Sigmoid colon (tissue), 7 donors: ENCODE measurements around the gene PDE6B. TPM values are rescaled to one million over a fixed set of nuclear protein-coding genes. Genes with fewer than 3 reads are reported as not detected.

Source experiments
- DNase-seq: peaks from one replicate; pipeline ENCODE4 v3.0.0-alpha.2; 2019
- H3K27ac ChIP-seq, 4 donors: fragments of 200-600 bp; sonication (generic); one replicate each; pipeline ENCODE4 v1.5.1; 2016 to 2019; ENCODE audit warnings: mild to moderate bottlenecking in 1 of 4
- H3K27me3 ChIP-seq, 3 donors: fragments of 200-600 bp; sonication (generic); one replicate each; pipeline ENCODE4 v1.5.1; 2019; ENCODE audit warnings: mild to moderate bottlenecking in 1 of 3
- H3K36me3 ChIP-seq, 4 donors: fragments of 200-600 bp; sonication (generic); one replicate each; pipeline ENCODE4 v1.5.1; 2016 to 2019
- H3K4me1 ChIP-seq, 4 donors: fragments of 200-600 bp; sonication (generic); one replicate each; pipeline ENCODE4 v1.5.1; 2017 to 2019
- H3K4me3 ChIP-seq, 4 donors: fragments of 200-600 bp; sonication (generic); one replicate each; pipeline ENCODE4 v1.5.1; 2017 to 2019; ENCODE audit warnings: mild to moderate bottlenecking in 2 of 4, moderate library complexity in 1 of 4
- H3K9me3 ChIP-seq, 4 donors: fragments of 200-600 bp in 3 of 4; sonication (generic) in 3 of 4; one replicate each; pipeline versions ENCODE4 v1.5.1 to v1.6.1; 2013 to 2019
- EP300 ChIP-seq, 4 donors: sonication (generic); formaldehyde crosslinking; IDR thresholded peaks; one replicate each; pipeline ENCODE4 v1.6.1; 2017; ENCODE audit warnings: antibody characterized with exemption in 4 of 4
- POLR2A ChIP-seq, 2 donors: fragments of 450-650 bp; IDR thresholded peaks; one replicate each; pipeline ENCODE4 v1.6.1; 2016; ENCODE audit warnings: antibody characterized with exemption in 2 of 2, mild to moderate bottlenecking in 2 of 2, moderate library complexity in 2 of 2
- POLR2AphosphoS5 ChIP-seq, 4 donors: sonication (generic); formaldehyde crosslinking; IDR thresholded peaks; one replicate each; pipeline ENCODE4 v1.6.1; 2017; ENCODE audit warnings: antibody characterized with exemption in 4 of 4
- WGBS, 2 donors: extraction: QIAGEN DNeasy Blood & Tissue Kit; methylation state at CpG; one replicate each; pipeline ENCODE4 v1.1.7; 2013; 5-methylcytosine and 5-hydroxymethylcytosine counted together
- intact Hi-C: fragments of 100-400 bp; cut with DNase I; formaldehyde crosslinking; loops from one replicate; pipeline ENCODE4 v1.15.1; 2023
- polyA plus RNA-seq, 3 donors: library from polyadenylated mRNA; stranded (reverse); fragments of 200-250 nt; gene quantifications; one replicate each; pipeline ENCODE4 v1.2.3, GENCODE V29; 2013
- total RNA-seq, 4 donors: library from RNA; depleted of rRNA; stranded (reverse); fragments of >200 nt; gene quantifications; one replicate each; pipeline ENCODE4 v1.1.0, GENCODE V29; 2016
- TF ChIP-seq, protein P1 (sequence below), 4 experiments: fragments of 450-650 bp in 3 of 4; fragments of 200-600 bp in 1 of 4; IDR thresholded peaks; one replicate each; pipeline ENCODE4 v1.5.1; 2016 to 2019; ENCODE audit warnings: antibody characterized with exemption in 4 of 4, mild to moderate bottlenecking in 3 of 4, moderate library complexity in 2 of 4
- donor health status: healthy with polysubstance abuse.
- donor health status: Bipolar disorder and iron deficiency.
- donor health status: healthy.

The PDE6B gene
- total and polyA plus RNA-seq, 7 donors = under 0.01 to 5.4 (median 1.5) TPM; not detected in 1

DNA sequence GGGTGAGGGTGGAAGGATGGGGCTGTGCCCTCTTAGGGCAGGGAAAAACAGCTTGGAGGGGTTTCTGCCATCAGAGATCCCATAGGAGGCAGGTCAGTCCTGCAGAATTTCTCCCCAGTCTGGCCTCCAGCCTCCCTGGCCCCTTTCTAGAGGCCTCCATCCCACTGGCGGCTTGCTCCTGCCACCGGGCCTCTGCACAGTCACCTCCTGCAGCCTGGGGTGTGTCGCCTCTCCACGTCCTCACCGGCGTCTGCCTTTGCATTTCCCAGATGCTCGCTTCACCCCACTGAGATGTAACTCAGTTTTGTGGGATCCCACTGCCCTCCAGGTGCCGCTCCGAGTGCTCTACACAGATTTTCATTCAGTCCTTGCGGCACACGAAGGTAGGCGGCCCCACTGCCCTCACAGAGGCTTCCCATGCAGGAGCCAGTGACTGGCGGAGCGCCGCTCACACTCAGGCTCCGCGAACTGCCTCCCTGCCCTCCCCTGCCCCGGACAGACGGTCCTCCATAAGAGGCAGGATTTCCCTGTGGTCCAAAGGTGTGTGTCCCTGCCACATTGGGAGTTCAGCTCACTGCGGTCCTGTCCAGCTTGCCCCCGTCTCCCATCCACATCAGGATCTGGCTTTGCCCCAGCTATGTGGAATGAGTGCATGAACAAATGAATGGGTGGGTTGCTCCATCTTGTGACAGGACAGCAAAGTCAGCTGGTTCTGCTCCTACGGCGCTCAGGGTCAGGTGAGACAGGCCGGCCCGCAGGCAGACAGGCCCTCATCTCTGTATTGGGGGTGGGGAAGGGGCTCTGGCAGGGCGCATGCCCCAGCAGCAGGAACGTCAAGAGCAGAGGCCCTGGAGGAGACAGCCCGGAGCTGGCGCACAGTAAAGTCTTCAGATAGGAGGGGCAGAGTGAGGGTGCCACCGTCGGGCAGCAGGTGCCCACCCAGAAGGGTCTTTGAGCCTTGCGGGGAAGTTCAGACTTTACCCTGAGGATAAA lies 46.6 kb upstream of the PDE6B start:
- Histone ChIP-seq H3K27ac (no peak overlapping the region), H3K36me3 (no peaks in the 10 kb centered on the region), H3K4me3 (no peak overlapping the region), H3K27me3 (peaks cover 29 to 91% (median 48%) of the 10 kb centered on the region in 3 donors), H3K9me3 (no peaks in the 10 kb centered on the region), H3K4me1 (peaks cover 0 to 20% (median 14%) of the 10 kb centered on the region in 4 donors)
- 26 to 33% methylated on average over 32 of the region's 32 CpGs for WGBS, 2 donors
- TF ChIP-seq POLR2AphosphoS5 (IDR thresholded peaks at IDR 0.05) = no peak
- TF ChIP-seq POLR2A (IDR thresholded peaks at IDR 0.05) = no peak
- TF ChIP-seq, protein P1, sequence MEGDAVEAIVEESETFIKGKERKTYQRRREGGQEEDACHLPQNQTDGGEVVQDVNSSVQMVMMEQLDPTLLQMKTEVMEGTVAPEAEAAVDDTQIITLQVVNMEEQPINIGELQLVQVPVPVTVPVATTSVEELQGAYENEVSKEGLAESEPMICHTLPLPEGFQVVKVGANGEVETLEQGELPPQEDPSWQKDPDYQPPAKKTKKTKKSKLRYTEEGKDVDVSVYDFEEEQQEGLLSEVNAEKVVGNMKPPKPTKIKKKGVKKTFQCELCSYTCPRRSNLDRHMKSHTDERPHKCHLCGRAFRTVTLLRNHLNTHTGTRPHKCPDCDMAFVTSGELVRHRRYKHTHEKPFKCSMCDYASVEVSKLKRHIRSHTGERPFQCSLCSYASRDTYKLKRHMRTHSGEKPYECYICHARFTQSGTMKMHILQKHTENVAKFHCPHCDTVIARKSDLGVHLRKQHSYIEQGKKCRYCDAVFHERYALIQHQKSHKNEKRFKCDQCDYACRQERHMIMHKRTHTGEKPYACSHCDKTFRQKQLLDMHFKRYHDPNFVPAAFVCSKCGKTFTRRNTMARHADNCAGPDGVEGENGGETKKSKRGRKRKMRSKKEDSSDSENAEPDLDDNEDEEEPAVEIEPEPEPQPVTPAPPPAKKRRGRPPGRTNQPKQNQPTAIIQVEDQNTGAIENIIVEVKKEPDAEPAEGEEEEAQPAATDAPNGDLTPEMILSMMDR (IDR thresholded peaks at IDR 0.05) = no peak
- no peak for TF ChIP-seq EP300 (IDR thresholded peaks at IDR 0.05)
- DNase-seq = no peak
- intact Hi-C loops = no loop called here

DNA sequence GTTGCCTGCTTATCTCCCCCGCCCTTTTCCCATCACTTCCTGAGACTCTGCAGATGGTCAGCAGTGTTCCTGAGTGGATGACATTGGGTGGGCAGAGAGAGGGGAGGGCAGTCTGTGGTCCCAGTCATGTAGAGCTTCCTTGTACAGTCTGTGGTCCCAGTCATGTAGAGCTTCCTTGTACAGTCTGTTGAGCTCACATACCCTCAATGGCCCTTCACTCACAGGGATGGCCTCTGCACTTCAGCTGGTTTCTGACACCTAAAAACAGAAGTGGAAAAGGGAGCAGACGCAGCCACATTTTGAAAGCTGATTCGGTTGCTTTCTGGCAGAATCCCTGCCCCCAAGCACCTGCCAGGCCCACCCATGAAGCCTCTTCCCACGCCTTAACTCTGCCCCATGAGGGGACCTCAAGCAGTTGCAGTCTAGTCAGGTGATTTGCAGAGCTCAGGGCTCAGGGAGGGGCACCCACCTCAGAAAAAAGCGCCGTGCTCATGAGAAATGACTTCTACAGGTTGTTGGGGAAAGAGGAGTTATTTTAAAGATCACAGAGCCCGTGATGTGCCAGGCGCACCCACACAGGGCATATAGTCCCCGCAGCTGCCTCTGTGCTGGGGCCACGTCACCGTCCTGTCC lies 45.7 kb upstream of the PDE6B start:
- H3K27ac ChIP-seq = no peak overlapping the region
- WGBS, 2 donors = 33 to 38% methylated on average over 11 of the region's 11 CpGs
- DNase-seq = no peak
- peaks cover 0 to 19% (median 13%) of the 10 kb centered on the region in 4 donors for H3K4me1 ChIP-seq
- peaks cover 21 to 85% (median 39%) of the 10 kb centered on the region in 3 donors for H3K27me3 ChIP-seq
- H3K9me3 ChIP-seq = peaks cover 0 to 3% (median 0%) of the 10 kb centered on the region in 4 donors
- intact Hi-C loops = no loop called here
- H3K36me3 ChIP-seq = no peaks in the 10 kb centered on the region
- TF ChIP-seq POLR2A (IDR thresholded peaks at IDR 0.05) = no peak
- TF ChIP-seq EP300 (IDR thresholded peaks at IDR 0.05) = no peak
- no peak for TF ChIP-seq POLR2AphosphoS5 (IDR thresholded peaks at IDR 0.05)
- TF ChIP-seq, protein P1 (IDR thresholded peaks at IDR 0.05) = no peak
- H3K4me3 ChIP-seq = no peak overlapping the region

DNA sequence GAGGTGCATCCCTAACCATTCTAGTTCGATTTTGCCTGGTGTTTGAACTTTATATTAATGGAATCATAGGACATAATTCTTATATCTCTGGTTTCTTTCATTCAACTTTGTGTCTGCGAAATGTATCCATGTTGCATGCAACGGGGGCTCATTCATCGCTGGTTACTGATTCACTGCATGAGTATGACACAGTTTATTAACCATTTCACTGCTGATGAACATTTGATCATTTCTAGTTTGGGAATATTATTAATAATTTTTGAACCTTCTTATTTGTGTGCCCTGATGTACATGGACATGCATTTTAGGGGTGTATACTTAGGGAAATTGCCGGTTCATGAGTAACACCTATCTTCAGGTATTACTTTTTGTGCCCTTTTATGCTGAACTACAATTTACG lies 44.2 kb upstream of the PDE6B start:
- peaks cover 0 to 3% (median 0%) of the 10 kb centered on the region in 4 donors for H3K9me3 ChIP-seq
- DNase-seq = no peak
- peaks cover 0 to 12% (median 8%) of the 10 kb centered on the region in 4 donors for H3K4me1 ChIP-seq
- intact Hi-C loops = no loop called here
- WGBS, 2 donors = 45 to 66% methylated on average over 6 of the region's 6 CpGs
- no peak for TF ChIP-seq POLR2AphosphoS5 (IDR thresholded peaks at IDR 0.05)
- TF ChIP-seq EP300 (IDR thresholded peaks at IDR 0.05) = no peak
- no peak for TF ChIP-seq POLR2A (IDR thresholded peaks at IDR 0.05)
- TF ChIP-seq, protein P1 (IDR thresholded peaks at IDR 0.05) = no peak
- H3K27me3 ChIP-seq = peaks cover 17 to 77% (median 31%) of the 10 kb centered on the region in 3 donors
- H3K36me3 ChIP-seq = no peaks in the 10 kb centered on the region
- H3K27ac ChIP-seq = no peak overlapping the region
- H3K4me3 ChIP-seq = no peak overlapping the region

DNA sequence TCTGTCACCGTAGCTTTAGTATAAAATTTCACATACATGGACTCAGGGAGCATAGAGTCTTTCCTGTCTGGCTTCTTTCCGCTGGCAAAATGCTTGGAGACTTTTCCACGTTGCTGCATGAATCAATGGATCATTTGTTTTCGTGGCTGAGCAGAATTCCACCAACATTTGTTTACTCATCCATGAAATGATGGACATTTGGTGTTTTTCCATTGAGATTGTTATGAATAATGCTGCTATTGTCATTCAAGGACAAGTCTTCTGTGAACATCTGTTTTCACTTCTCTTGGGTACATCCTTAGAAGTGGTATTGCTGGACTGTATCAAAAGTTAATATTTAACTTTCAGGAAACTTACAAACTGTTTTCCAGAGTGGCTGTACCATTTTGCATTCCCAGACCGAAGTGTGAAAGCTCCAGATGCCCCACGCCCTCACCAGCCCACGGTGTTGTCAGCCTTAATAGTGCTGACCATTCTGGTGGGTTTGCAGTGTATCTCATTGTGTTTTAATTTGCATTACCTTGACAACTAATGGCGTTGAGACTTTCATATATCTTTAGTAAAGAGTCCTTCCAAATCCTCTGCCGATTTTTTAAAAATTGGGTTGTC lies 43.5 kb upstream of the PDE6B start:
- no peak overlapping the region for H3K4me3 ChIP-seq
- no peak for DNase-seq
- intact Hi-C loops = no loop called here
- H3K4me1 ChIP-seq = peaks cover 0 to 9% (median 4%) of the 10 kb centered on the region in 4 donors
- peaks cover 14 to 78% (median 26%) of the 10 kb centered on the region in 3 donors for H3K27me3 ChIP-seq
- no peak overlapping the region for H3K27ac ChIP-seq
- TF ChIP-seq, protein P1 (IDR thresholded peaks at IDR 0.05) = no peak
- TF ChIP-seq POLR2AphosphoS5 (IDR thresholded peaks at IDR 0.05) (no peak), POLR2A (IDR thresholded peaks at IDR 0.05) (no peak), EP300 (IDR thresholded peaks at IDR 0.05) (no peak)
- no peaks in the 10 kb centered on the region for H3K36me3 ChIP-seq
- 69 to 76% methylated on average over 9 of the region's 9 CpGs for WGBS, 2 donors
- H3K9me3 ChIP-seq = peaks cover 0 to 3% (median 0%) of the 10 kb centered on the region in 4 donors
